AG09309 (cell line): ENCODE results near the gene TBC1D2B.
"Not testable (repeated sequence)": the region's sequence is repeated elsewhere in the genome, so short reads cannot be mapped to it uniquely, and the experiment has no call there.

ENCODE experiments used
- DNase-seq: peaks from one replicate; pipeline ENCODE4 v3.0.0-alpha.2; 2010; ENCODE audit warnings: low read depth
- H3K4me3 ChIP-seq: 2 replicates; pipeline ENCODE4 v1.5.1; 2011; ENCODE audit warnings: mild to moderate bottlenecking, low read depth, low read length, moderate library complexity; ENCODE audit not compliant: control insufficient read depth
- TF ChIP-seq, protein P1 (sequence below): IDR thresholded peaks from 2 replicates; pipeline ENCODE4 v1.5.1; 2011; ENCODE audit warnings: mild to moderate bottlenecking, low read depth, low read length, inconsistent platforms; ENCODE audit not compliant: insufficient read depth, control insufficient read depth; ENCODE audit errors: missing control alignments

The TBC1D2B gene

DNA sequence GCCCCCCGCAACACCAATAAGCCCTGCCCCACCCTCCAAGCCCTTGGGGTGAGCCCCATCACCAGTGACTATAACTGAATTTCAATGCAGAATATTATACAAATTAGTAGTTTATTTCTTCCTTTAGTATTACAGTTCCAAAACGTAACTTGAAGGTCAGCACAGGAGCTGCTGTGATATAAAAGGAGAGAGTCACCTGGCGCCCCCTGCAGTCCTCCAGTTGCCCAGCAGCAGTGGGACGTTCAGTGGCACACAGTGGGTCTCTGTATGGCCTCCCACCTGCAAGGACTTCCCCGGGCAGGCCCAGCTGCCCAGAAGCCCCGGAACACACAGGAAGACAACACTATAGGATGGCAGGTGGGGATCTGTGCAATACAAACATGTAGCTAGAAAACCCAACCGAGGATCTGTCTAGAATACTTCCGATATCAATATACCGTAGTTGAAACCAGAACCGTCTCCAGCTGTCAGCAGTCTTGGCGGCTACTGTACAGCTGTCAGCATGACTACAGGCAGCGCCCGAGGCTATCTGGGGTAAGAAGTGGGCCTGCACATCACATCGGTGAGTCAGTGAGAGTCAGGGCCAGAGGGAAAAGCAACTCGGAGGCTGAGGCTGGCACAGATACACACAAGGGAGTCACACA is 82.5 kb downstream of the TBC1D2B start:
- peak; percentile 64 for DNase-seq
- not testable (repeated sequence) for H3K4me3 ChIP-seq
- TF ChIP-seq, protein P1, sequence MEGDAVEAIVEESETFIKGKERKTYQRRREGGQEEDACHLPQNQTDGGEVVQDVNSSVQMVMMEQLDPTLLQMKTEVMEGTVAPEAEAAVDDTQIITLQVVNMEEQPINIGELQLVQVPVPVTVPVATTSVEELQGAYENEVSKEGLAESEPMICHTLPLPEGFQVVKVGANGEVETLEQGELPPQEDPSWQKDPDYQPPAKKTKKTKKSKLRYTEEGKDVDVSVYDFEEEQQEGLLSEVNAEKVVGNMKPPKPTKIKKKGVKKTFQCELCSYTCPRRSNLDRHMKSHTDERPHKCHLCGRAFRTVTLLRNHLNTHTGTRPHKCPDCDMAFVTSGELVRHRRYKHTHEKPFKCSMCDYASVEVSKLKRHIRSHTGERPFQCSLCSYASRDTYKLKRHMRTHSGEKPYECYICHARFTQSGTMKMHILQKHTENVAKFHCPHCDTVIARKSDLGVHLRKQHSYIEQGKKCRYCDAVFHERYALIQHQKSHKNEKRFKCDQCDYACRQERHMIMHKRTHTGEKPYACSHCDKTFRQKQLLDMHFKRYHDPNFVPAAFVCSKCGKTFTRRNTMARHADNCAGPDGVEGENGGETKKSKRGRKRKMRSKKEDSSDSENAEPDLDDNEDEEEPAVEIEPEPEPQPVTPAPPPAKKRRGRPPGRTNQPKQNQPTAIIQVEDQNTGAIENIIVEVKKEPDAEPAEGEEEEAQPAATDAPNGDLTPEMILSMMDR, result peak; percentile 10

DNA sequence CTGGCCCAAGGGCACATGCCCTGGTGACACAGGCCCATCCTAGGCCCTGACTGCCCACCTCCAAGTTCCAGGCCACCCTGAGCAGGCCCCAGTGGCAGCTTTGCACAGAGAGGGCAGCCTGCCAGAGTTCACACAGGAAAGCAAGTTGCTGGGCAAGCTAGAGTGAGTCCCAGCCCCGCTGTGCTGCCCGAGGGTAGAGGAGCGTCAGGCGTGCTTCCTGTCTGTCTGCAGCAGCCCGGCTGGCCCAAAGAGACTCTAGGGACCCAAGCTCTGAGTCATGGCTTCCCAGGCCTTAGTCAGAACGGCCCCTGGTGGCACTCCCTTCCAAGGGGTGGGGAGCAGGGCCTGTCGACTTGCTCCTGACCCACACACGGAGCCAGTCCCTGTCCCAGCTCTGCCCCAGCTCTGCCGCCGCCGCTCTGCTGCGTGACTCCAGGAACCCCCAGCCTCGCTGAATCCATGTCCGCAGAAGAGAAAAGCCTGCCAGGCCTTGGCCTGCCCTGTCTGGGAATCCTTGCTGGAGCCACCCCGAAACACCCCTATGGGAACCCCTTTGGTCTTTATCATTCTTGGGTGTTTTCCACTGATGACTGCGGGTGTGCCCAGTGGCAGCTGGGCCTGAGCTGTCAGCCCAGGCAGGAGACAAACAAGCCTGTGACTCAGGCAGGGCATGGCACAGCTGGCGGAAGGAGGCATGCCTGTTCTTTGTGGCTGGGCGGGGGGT is 83.4 kb downstream of the TBC1D2B start:
- DNase-seq, result peak; percentile 73
- H3K4me3 ChIP-seq, result not testable (repeated sequence)

DNA sequence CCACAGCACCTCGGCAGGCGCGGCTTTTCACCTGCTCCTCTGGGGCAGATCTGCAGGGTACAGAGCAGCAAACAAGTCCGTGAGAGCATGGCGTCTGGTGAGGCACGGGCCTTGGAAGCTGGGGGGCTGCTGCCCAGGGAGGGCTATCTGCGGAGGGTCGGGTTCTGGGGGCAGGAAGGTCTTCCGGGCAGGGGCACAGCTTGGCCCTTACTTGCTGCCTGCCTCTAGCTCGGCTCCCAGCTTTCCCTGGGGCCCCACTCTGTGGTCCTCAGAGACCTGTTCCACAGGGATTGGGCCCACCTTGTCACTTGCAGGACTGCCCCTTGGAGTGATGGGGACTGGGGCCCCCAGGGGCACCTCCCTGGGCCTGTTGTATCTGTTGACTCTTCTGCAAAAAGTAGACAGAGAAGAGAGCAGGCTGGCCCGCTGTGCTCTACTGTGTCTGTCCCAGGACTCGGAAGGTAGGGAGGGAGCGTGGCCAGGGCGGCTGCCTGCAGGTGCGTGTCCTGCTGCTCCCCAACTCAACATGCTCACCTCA is 84.1 kb downstream of the TBC1D2B start:
- TF ChIP-seq, protein P1, result no peak
- DNase-seq, result no peak
- no peak overlapping the region for H3K4me3 ChIP-seq

DNA sequence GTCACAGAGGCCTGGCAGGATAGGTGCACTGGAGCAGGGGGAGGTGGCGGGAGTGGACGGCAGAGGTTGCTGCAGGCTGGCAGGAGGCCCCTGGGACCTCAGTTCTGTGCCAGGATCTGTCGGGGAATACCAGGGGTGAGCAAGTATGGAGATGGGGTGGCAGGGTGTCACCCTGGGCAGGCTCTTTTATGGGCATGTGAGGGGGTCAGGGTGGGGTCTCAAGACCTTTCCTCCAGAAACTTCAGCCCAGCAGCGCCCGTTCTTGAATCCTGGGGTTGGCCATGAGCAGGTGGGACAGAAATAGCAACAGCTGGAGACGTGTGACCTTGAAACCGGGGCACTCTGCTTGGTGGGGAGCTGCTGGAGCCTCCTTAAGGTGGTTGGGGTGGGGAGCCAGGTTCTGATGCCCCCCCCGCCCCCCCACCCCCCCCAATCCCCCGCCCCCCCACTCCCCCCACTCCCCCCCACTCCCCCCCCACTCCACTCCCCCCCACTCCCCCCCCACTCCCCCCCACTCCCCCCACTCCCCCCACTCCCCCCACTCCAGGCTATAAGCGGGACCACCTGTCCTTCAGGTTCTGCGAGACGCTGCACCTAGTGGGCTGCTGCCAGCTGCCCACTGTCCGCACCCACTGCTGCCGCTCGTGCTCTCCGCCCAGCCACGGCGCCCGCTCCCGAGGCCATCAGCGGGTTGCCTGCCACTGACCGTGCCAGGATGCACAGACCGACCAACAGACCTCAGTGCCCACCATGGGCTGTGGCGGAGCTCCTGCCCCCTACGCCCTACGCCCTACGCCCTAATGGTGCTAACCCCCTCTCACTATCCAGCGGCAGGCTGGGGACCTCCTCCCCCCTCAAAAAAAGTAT is 84.9 kb downstream of the TBC1D2B start:
- DNase-seq, result no peak
- H3K4me3 ChIP-seq, result no peak overlapping the region
- TF ChIP-seq, protein P1, result no peak

DNA sequence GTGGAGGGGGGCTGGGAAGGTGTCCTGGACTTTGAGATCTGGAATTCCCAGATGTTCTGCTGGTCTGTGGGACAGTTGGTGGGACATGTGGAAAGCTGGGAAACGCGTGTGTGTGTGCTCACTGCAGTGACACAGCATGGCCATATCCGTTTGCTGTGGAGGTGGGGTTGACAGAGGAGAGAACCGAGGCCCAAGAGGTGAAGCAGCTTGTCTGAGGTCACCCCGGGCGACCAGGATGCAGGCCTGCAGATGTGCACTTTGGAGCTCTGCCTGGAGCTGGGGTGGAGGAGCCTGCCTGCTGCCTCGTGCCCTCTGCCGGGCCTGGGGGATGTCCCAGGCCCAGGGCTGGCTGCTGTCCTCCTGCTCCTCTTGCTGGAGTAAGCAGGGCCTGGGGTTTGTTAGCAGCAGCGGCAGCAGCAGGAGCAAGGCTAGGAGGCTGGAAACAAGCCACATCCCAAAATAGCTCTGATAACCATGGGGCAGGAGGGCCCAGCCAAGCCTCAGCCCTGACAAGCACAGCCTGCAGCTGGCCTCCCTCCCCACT is 85.8 kb downstream of the TBC1D2B start:
- not testable (repeated sequence) for H3K4me3 ChIP-seq

DNA sequence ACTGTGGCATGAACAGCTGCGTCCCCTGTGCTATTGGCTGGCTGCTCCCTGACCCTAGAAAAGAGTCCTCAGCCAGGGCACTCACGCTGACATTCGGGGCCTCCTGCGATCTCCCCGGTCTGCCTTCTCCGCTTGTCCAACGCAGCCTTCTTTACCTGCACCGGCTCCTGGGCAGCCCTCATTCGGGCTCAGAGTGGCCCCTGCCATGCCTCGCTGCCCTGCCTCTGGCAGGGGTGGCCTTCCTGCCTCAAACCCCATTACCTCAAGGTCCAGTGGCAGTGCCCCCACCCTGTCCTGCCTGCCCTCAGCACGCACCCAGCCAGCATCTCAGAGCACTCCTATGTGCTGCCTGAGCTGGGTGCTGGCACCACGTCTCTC is 86.5 kb downstream of the TBC1D2B start:
- DNase-seq, result no peak
- TF ChIP-seq, protein P1, result no peak
- no peak overlapping the region for H3K4me3 ChIP-seq

More for the DNA sequence above, 85.8 kb downstream of the TBC1D2B start:
- DNase-seq, result not testable (repeated sequence)

DNA sequence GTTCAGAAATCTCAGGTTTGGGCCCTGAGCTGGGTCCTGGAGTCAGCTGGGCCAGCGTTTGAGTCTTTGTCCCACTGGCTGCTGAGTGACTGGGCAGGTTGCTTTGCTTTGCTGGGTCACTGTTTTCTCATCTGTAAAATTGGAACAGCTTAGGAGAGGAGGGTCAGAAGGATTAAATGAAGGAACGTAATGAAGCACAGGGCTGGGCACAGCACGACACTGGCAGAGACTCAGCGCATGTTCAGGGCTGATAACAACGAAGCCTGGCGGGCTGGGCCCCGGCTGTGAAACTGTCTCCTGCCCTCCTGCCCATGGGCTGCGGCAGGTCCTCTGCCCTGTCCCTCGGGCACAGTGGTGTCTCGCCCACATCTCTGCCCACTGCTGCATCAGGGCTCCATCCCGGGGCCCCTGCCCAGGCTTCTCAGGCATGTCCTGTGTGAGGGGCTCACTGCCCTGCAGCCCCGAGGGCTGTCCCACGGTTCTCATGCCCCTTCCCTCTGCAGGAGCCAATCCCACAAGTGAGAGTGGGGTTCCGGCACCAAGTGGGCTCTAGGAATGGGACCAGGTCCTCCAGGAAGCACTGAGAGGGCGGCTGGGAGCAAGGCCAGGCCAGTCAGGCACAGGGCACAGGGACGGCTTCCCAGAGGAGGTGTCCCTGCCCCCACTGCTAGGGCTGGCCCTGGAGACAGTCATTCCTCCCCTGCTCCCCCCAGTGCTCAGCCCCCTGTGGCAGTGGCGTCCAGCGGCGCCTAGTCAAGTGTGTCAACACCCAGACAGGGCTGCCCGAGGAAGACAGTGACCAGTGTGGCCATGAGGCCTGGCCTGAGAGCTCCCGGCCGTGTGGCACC is 88.0 kb downstream of the TBC1D2B start:
- no peak for DNase-seq
- TF ChIP-seq, protein P1, result no peak
- no peak overlapping the region for H3K4me3 ChIP-seq
